ENCODE data around the gene CERS6. TPM values are rescaled to one million over a fixed set of nuclear protein-coding genes. Genes with fewer than 3 reads are reported as not detected.
A peak's percentile ranks its signal among the peaks of the same experiment; 100 is the strongest.

The CERS6 gene
- total and polyA plus RNA-seq, 8 donors = 3.2 to 18.0 (median 7.6) TPM

DNA sequence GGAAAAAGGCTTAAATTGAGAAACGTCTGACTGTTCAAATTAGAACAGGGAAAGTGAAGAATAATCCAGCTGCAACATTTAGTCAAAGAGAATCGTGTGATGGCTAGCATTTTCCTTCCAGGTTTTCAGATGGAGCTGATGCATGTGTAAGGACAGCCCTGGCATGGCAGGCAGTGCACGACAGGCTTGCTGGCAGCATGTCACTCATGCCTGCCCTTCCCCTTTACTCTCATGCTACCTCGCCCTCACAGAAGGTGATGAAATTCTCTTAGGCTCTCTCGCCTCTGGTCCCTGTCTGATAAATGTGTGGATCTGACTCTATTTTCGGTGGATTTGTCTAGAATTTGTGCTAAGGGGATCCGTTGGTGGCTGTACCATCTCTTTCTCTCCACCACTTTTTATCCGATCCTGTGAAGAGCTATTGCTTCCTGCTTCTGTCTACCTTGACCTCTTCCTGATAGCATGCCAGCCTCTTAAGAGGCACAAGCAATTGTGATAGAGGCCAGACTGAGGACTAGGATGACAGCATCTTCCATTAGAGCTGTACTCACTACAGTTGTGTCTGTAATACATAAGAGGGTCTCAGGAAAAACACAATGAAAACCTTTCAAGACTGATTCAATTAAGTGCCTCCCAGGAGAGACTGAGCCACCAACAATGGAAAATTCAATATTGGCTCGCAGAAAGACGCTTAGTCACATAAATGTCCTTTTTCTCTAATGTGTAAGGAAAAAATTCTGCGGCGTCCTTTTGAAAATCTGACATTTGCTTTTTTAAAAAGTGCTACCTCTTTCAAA is 280.8 kb downstream of the CERS6 start:
- TF ChIP-seq, protein P1, sequence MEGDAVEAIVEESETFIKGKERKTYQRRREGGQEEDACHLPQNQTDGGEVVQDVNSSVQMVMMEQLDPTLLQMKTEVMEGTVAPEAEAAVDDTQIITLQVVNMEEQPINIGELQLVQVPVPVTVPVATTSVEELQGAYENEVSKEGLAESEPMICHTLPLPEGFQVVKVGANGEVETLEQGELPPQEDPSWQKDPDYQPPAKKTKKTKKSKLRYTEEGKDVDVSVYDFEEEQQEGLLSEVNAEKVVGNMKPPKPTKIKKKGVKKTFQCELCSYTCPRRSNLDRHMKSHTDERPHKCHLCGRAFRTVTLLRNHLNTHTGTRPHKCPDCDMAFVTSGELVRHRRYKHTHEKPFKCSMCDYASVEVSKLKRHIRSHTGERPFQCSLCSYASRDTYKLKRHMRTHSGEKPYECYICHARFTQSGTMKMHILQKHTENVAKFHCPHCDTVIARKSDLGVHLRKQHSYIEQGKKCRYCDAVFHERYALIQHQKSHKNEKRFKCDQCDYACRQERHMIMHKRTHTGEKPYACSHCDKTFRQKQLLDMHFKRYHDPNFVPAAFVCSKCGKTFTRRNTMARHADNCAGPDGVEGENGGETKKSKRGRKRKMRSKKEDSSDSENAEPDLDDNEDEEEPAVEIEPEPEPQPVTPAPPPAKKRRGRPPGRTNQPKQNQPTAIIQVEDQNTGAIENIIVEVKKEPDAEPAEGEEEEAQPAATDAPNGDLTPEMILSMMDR (IDR thresholded peaks at IDR 0.05) = no peak
- H3K27me3 ChIP-seq = no peaks in the 10 kb centered on the region
- H3K4me3 ChIP-seq = no peak overlapping the region
- DNase-seq = no peak
- H3K36me3 ChIP-seq = no peaks in the 10 kb centered on the region
- intact Hi-C loops (cut with DNase I) = no loop called here
- ATAC-seq = no peak
- WGBS, 2 donors = 91 to 93% methylated on average over 12 of the region's 12 CpGs
- no peaks in the 10 kb centered on the region for H3K4me1 ChIP-seq
- no peak for FAIRE-seq
- no peak overlapping the region for H3K27ac ChIP-seq
- no peaks in the 10 kb centered on the region for H3K9me3 ChIP-seq

- TF ChIP-seq, protein P1 (IDR thresholded peaks at IDR 0.05) = no peak
- DNase-seq (no peak), ATAC-seq (peak in 2 of 4 donors; percentile 47 to 71), FAIRE-seq (no peak)
- no peaks in the 10 kb centered on the region for H3K36me3 ChIP-seq
- H3K4me3 ChIP-seq = no peak overlapping the region
- H3K27ac ChIP-seq = no peak overlapping the region
- H3K9me3 ChIP-seq = no peaks in the 10 kb centered on the region
- WGBS, 2 donors = 95 to 97% methylated on average over 1 of the region's 1 CpG
- no peaks in the 10 kb centered on the region for H3K4me1 ChIP-seq
- no peaks in the 10 kb centered on the region for H3K27me3 ChIP-seq
- intact Hi-C loops (cut with DNase I) = no loop called here
These were observed 282.0 kb downstream of the CERS6 start for GRCh38 chr2:168738062-168738461.

- H3K4me1 ChIP-seq = no peaks in the 10 kb centered on the region
- H3K4me3 ChIP-seq = no peak overlapping the region
- FAIRE-seq (no peak), ATAC-seq (no peak), DNase-seq (no peak)
- no peaks in the 10 kb centered on the region for H3K27me3 ChIP-seq
- intact Hi-C loops (cut with DNase I) = no loop called here
- TF ChIP-seq, protein P1 (IDR thresholded peaks at IDR 0.05) = no peak
- no peak overlapping the region for H3K27ac ChIP-seq
- 98 to 99% methylated on average over 3 of the region's 3 CpGs for WGBS, 2 donors
- no peaks in the 10 kb centered on the region for H3K36me3 ChIP-seq
- no peaks in the 10 kb centered on the region for H3K9me3 ChIP-seq
These were observed 284.3 kb downstream of the CERS6 start for GRCh38 chr2:168740360-168740759.

DNA sequence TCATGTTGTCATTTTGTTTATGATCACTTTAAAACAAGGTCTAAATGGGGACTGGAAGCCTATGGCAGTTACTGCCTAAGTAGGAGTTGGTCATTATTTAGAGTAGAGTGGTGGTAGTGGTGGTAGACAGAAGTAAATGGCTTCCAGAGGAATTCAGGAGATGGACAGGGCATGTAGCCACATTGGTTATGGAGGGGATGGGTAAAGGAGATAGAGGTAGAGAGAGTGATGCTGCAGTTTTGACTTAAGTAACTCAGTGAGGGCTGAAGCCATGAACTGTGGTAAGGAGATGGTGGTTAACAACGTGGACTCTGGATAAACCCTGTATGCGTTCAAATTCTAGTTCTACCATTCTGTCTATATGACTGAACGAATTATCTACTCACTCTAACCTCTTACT is 284.7 kb downstream of the CERS6 start:
- TF ChIP-seq, protein P1 (IDR thresholded peaks at IDR 0.05) = no peak
- 63 to 80% methylated on average over 3 of the region's 3 CpGs for WGBS, 2 donors
- no peaks in the 10 kb centered on the region for H3K9me3 ChIP-seq
- H3K4me1 ChIP-seq = no peaks in the 10 kb centered on the region
- no peak overlapping the region for H3K4me3 ChIP-seq
- no peak for DNase-seq
- no peaks in the 10 kb centered on the region for H3K27me3 ChIP-seq
- H3K36me3 ChIP-seq = no peaks in the 10 kb centered on the region
- no peak for ATAC-seq
- FAIRE-seq = no peak
- intact Hi-C loops (cut with DNase I) = no loop called here
- H3K27ac ChIP-seq = no peak overlapping the region

DNA sequence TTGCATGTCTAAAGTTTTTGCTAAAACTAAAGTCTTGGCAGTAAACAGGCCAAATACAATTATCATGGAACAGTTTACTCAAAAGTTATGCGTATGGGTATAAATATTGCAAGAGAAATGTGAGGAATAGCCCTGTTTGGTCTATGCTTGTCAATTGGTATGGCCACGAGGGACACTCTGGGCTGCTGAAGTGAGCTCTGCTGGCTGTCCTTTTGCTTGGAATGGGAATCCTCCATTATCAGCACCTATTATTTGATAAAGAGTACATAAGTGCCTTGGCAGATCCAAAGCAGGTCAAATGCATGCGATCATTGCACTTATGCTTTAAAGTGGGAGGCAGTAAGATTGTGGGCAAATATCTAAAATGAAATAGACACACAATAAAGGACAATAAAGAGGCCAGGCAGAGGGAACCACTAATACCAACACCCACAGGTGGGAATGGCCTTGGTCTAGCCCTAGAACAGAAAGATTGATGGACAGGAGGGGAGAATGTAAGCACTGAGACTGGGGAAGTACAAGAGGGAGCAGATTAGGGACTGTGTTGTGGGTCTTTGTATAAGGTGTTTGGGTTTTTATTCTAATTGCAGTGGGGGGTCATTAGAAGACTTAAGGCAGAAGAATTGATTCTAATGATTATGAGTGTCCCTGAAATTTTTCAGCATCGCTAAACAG is 286.3 kb downstream of the CERS6 start:
- Histone ChIP-seq H3K9me3 (no peaks in the 10 kb centered on the region), H3K36me3 (no peaks in the 10 kb centered on the region), H3K4me1 (no peaks in the 10 kb centered on the region), H3K27ac (no peak overlapping the region), H3K4me3 (no peak overlapping the region), H3K27me3 (no peaks in the 10 kb centered on the region)
- ATAC-seq = no peak
- FAIRE-seq = no peak
- 78 to 80% methylated on average over 4 of the region's 4 CpGs for WGBS, 2 donors
- intact Hi-C loops (cut with DNase I) = no loop called here
- DNase-seq = no peak
- TF ChIP-seq, protein P1 (IDR thresholded peaks at IDR 0.05) = no peak
